ENCODE results near the gene KCNK6.

DNA sequence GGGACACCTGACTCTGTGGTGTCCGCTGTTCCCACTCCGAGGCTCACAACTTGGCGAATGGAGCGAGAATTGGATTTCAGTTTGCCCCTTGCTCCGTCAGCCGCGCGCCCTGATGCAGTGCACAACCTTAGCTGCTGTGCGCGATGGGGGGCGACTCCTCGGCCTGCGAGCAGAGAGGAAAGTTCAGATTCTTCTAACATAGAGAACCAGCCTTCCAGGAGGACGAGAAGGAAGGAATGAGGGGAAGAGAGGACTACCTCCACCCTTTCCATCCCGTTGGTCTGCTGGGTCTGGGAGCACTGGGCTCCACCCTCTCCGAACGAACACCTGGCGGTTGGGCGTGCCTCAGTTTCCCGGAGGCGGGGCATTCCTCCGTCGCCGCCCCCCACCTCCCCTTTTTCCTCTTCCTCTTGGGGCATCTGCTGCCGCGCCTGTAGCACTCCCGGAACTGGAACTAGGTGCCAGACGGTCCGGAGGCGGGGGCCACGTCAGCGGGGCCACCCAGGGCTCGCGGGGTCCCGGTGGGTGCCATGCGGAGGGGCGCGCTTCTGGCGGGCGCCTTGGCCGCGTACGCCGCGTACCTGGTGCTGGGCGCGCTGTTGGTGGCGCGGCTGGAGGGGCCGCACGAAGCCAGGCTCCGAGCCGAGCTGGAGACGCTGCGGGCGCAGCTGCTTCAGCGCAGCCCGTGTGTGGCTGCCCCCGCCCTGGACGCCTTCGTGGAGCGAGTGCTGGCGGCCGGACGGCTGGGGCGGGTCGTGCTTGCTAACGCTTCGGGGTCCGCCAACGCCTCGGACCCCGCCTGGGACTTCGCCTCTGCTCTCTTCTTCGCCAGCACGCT is at the start of gene KCNK6:
- TF ChIP-seq, protein P1, sequence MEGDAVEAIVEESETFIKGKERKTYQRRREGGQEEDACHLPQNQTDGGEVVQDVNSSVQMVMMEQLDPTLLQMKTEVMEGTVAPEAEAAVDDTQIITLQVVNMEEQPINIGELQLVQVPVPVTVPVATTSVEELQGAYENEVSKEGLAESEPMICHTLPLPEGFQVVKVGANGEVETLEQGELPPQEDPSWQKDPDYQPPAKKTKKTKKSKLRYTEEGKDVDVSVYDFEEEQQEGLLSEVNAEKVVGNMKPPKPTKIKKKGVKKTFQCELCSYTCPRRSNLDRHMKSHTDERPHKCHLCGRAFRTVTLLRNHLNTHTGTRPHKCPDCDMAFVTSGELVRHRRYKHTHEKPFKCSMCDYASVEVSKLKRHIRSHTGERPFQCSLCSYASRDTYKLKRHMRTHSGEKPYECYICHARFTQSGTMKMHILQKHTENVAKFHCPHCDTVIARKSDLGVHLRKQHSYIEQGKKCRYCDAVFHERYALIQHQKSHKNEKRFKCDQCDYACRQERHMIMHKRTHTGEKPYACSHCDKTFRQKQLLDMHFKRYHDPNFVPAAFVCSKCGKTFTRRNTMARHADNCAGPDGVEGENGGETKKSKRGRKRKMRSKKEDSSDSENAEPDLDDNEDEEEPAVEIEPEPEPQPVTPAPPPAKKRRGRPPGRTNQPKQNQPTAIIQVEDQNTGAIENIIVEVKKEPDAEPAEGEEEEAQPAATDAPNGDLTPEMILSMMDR (IDR thresholded peaks at IDR 0.05; ENCODE audit: low read depth, low read length): no peak
- TF ChIP-seq POLR2A (IDR thresholded peaks at IDR 0.05; ENCODE audit: extremely low read depth, insufficient read length): no peak
